Panc1 (cell line): ENCODE data around the gene NFATC1.

Experiments used
- REST ChIP-seq, 2 experiments: IDR thresholded peaks; 2 replicates each; pipeline ENCODE4 v1.6.1; 2011 to 2012; ENCODE audit warnings: low read depth in 2 of 2, control low read depth in 1 of 2, low read length in 1 of 2, mild to moderate bottlenecking in 1 of 2, moderate library complexity in 1 of 2; ENCODE audit not compliant: insufficient read depth in 1 of 2
- TF ChIP-seq, protein P1 (sequence below): fragments of 450-650 bp; IDR thresholded peaks from 2 replicates; pipeline ENCODE4 v1.5.1; 2017; ENCODE audit warnings: mild to moderate bottlenecking

GRCh38 chr18:79533146-79533545, 137.4 kb downstream of the NFATC1 start:
- TF ChIP-seq, protein P1, sequence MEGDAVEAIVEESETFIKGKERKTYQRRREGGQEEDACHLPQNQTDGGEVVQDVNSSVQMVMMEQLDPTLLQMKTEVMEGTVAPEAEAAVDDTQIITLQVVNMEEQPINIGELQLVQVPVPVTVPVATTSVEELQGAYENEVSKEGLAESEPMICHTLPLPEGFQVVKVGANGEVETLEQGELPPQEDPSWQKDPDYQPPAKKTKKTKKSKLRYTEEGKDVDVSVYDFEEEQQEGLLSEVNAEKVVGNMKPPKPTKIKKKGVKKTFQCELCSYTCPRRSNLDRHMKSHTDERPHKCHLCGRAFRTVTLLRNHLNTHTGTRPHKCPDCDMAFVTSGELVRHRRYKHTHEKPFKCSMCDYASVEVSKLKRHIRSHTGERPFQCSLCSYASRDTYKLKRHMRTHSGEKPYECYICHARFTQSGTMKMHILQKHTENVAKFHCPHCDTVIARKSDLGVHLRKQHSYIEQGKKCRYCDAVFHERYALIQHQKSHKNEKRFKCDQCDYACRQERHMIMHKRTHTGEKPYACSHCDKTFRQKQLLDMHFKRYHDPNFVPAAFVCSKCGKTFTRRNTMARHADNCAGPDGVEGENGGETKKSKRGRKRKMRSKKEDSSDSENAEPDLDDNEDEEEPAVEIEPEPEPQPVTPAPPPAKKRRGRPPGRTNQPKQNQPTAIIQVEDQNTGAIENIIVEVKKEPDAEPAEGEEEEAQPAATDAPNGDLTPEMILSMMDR, result no peak
- TF ChIP-seq REST (IDR thresholded peaks at IDR 0.05; ENCODE audit: insufficient read depth in 1 of 2, low read depth in 2 of 2, low read length in 1 of 2), result no peak
